DND-41 (cell line): ENCODE data around the gene KCNG2.

Source experiments
- CTCF ChIP-seq: IDR thresholded peaks from 2 replicates; pipeline ENCODE4 v1.5.1; 2012; ENCODE audit warnings: borderline replicate concordance, low read length, moderate library complexity, mild to moderate bottlenecking; ENCODE audit not compliant: poor library complexity, severe bottlenecking; ENCODE audit errors: extremely low read depth
- EZH2 ChIP-seq: IDR thresholded peaks from 3 replicates; pipeline ENCODE4 v1.6.1; 2012; ENCODE audit warnings: borderline replicate concordance, low read depth, mild to moderate bottlenecking, moderate library complexity, low read length, inconsistent platforms; ENCODE audit not compliant: severe bottlenecking

DNA sequence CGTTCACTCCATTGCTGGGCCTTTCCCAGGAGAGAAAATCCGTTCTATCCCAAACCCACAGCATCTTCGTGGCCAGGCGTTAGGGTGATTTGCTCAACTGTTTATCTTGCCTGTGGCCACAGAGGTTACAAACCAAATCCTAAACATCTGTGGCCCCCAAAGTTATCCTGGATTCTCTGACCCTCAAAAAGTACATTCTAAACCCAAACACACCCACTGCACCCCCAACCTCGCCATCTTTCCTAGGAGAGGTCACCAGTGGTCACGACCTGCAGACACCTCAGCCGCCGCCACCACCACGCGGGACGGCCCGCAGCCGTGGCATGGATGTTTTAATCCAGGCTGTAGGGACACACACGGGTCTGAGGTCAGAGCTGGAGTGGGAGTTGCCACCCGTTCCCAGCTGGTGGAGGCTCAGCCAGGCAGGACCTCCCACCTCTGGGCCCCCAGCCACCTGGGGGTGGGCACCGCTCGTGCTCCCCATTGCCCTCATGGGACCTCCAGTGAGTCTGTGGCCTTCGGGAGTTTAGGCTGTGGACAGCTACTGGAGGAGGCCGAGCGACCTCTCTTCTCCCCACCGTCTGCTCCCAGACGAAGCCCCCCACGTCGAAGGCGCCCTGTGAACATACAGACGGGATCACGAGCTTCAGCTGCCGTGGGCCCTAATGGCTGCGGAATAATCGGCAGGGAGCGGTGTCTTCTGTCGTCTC is 72.0 kb downstream of the KCNG2 start:
- TF ChIP-seq CTCF, result no peak
- TF ChIP-seq EZH2, result no peak
